GM21526 (cell line): Measurements from ENCODE around the gene CYP2C19.
"Not testable (repeated sequence)": the region's sequence is repeated elsewhere in the genome, so short reads cannot be mapped to it uniquely, and the experiment has no call there.

Experiments used
- ATAC-seq: cut with Tn5 transposase; IDR thresholded peaks from one replicate; pipeline ENCODE4 v1.9.1; 2021; ENCODE audit warnings: moderate library complexity; ENCODE audit not compliant: unreplicated experiment, low FRiP score

CYP2C19 gene

DNA sequence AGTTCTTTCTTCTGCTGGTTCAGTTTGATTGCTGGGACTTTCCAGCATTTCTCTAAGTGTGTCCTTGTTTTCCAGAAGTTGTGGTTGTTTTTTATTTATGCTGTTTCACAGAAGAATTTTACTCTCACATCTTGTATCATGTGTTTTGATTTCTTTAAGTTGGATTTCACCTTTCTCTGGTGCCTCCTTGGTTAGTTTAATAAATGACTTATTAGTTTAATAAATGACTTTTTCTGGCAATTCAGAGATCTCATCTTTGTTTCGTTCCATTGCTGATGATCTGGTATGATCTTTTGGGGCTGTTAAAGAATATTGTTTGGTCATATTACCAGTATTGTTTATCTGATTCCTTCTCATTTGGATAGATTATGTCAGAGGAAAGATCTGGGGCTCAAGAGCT, 116.2 kb downstream of the CYP2C19 start:
- ATAC-seq: no peak

- no peak for ATAC-seq
Measured at GRCh38 chr10:94879214-94879613, 116.7 kb downstream of the CYP2C19 start.

DNA sequence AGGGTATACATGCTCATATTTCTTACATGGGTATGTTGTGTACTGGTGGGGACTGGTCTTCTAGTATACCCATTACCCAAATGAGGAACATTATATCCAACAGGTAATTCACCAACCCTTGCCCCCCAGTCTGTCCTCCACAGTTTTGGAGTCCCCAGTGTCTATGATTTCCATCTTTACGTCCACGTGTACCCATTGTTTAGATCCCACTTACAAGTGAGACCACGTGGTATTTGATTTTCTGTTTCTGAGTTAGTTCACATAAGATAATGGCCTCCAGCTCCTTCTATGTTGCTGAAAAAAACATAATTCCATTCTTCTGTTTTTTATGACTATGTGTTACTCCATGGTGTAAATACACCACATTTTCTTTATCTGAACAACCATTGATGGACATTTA, 126.6 kb downstream of the CYP2C19 start:
- no peak for ATAC-seq

DNA sequence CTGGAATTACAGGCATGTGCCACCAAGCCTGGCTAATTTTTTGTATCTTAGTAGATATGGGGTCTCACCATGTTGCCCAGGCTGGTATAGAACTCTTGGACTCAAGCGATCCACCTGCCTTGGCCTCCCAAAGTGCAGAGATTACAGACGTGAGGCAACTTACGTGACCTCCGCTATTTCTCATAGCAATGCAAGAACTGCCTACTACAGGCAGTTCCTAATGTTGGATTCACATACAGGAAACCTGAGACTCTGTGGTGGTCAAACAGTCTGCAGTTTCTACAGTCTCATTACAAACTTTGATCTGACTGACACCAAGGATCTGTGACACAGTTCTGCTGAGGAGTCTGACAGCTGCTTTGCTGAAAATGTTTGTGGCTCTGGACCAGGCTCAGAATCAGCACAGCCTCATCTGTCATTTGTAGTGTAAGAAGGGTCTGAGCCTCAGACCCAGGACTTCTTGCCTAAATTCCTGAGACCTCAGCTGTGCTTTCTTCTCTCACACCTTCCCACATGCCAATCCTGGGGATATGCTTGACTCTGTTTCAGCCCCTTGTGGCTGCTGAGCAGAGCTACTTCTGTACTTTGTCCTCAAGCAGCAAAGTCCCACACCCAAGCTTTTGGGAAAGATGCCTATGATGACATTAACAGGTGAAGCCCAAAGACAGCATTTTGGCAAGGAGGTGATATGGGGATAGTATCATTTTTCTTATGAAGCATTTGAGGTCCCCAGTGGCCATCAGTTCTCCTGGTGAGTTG, 128.0 kb downstream of the CYP2C19 start:
- no peak for ATAC-seq

DNA sequence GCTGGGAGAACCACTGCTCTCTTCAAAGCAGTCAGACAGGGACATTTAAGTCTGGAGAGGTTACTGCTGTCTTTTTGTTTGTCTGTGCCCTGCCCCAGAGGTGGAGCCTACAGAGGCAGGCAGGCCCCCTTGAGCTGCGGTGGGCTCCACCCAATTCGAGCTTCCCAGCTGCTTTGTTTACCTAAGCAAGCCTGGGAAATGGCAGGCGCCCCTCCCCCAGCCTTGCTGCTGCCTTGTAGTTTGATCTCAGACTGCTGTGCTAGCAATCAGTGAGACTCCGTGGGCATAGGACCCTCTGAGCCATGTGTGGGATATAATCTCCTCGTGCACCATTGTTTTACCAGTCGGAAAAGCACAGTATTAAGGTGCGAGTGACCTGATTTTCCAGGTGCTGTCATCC, 135.9 kb downstream of the CYP2C19 start:
- ATAC-seq: not testable (repeated sequence)

GRCh38 chr10:94902080-94902479, 139.6 kb downstream of the CYP2C19 start:
- no peak for ATAC-seq

- no peak for ATAC-seq
Measured at GRCh38 chr10:94902570-94902969, 140.1 kb downstream of the CYP2C19 start.
